ENCODE results near the gene TSR3.

The TSR3 gene

DNA sequence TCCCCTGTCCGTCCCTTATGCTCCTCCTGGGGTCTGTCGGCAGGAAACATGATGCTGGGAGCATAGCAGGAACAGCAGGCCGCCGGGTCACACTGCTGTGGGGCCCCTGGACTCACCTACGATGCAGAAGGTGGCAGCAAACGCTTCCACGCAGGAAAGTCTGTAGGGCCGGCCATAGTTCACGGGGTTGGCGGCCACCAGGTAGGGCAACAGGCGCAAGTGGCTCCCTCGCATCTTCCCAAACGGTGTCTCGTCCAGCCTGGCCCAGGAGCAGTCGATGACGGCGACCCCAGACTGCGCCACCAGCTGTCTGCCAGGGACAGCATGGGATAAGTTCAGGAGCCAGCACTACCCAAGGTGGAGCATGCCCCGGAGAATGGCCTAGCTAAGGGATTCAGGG is 987 bp downstream of the TSR3 start:
- no peak for DNase-seq

DNA sequence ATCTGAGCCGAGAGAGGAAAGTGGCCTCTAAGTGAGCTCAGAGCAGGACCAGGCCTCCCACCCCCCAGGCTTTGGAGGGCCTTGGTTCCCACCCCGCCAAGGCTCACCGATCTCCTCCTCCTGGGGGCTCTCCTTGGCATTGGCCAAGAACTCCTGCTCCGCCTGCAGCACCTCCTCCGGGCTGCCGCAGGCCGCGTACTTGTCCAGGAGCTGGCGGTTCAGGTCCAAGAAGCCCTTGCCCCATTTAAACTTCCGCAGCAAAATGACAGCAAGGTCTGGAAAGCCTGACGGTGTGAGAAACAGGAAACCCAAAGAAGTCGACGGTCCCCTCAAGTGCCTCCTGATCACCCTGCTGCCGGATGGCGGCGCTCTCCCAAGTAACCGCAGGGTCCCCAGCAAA is 1.7 kb downstream of the TSR3 start:
- DNase-seq, result no peak

DNA sequence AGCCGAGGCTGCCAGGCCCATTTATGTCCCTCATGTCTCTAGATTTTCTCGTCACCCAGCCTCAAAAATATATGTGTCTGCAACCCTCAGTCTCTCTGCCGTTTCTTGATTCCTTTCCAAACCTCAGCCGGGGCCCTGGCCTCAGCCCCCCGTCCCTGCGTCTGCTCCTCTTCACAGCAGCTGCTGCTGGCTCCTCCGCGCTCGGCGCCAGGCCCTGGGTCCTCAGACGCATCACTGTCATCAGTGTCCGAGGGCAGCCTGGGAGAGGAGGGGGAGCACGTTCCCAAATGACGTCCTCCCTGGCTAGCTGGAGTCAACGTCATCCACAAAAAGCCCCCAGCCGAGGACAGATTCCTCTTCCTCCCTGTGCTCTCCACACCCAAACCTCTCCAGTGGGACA is 2.3 kb downstream of the TSR3 start:
- DNase-seq, result no peak

DNA sequence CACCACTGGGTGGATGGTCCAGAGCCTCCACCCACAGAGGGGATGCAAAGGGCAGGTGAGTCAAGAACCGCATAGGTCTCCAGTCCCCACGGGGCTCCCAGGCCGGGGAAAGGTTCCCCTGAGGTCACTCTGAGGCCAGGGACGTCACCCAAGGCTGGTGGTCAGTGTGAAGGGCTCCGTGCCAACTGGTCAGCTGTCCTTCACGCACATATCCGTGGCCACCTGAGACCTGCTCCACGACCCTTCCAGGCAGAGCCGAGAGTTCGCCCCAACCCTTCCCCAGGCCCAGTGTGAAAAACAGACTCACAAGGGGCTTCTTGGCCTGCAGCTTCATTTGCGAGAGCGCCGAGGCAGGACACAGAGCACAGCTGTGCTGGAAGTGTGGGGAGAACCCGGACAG is 2.8 kb downstream of the TSR3 start:
- no peak for DNase-seq

DNA sequence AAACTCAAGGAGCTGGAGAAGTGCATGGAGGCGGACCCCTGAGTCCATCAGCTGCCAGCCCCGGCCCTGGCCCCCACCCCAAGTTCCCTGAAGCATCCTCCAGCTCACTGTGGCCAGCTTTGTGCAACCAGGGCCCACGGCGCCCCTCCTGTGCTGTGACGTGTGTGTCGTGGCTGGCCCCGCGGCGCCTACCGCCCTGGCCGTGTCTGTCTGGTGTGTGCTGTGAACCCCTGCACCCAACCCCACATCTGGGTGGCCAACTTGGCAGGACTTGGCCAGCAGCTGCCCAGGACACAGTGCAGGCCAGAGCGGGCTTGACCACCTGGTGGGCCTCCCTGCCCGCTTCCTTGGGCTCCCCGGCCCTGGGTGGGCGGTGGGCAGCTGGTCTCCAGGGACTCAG is 3.2 kb downstream of the TSR3 start:
- no peak for DNase-seq

DNA sequence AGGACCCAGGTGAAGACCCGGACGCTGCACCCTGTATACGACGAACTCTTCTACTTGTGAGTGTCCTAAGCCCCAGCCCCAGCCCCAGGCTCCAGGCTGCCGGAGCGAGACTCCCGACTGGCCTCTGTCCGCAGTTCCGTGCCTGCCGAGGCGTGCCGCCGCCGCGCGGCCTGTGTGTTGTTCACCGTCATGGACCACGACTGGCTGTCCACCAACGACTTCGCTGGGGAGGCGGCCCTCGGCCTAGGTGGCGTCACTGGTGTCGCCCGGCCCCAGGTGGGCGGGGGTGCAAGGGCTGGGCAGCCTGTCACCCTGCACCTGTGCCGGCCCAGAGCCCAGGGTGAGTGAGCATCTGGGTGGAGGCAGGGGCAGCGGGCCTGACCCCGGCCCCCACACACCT is 3.7 kb downstream of the TSR3 start:
- DNase-seq, result no peak

DNA sequence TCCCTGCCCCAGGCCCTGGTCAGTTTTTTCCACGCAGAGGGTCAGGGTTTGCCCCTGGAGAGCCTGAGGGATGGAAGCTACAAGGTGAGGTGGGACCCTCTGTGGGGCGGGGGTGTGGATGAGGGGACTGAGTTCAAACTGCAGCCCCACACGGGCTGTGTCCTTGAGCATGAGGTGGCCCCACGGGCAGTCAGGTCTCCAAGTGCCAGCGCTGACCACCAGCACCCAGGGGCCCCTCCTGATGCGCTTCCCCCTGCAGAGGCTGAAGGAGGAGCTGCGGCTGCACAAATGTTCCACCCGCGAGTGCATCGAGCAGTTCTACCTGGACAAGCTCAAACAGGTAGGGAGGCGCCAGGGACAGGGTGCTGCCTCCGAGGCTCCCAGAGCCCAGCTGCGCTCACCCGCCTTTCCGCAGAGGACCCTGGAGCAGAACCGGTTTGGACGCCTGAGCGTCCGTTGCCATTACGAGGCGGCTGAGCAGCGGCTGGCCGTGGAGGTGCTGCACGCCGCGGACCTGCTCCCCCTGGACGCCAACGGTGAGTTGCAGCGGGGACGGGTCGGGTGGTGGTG is 4.3 kb downstream of the TSR3 start:
- DNase-seq, result no peak

DNA sequence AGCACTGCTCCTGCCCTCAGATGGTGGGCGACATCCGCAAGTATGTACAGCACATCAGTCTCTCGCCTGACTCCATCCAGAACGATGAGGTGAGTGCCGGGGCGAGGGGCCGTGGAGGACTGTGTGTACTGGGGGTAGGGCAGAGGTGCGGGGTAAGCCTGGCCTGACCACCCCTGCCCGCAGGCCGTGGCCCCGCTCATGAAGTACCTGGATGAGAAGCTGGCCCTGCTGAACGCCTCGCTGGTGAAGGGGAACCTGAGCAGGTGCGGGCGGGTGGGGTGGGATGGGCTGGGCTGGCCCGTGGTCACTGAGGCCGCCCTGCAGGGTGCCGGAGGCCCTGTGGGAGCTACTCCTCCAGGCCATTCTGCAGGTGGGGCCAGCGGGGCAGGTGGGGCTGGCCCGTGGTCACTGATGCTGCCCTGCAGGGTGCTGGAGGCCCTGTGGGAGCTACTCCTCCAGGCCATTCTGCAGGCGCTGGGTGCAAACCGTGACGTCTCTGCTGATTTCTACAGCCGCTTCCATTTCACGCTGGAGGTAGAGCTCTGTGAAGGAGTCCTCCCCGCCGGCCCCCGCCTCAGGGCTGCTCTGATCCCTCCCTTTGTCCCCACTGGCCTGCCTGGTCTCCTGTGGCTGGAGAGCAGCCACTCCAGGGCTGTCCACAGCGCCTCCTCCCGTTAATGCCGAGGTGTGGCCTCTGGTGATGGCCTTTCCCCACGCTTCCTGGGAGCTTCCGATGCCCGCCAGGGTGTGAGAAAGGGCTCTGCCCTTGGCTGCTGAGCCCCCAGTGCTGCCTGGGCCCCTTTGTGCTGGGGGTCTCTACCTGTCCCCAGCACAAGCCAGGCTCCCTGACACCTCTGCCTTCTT is 5.0 kb downstream of the TSR3 start:
- no peak for DNase-seq

DNA sequence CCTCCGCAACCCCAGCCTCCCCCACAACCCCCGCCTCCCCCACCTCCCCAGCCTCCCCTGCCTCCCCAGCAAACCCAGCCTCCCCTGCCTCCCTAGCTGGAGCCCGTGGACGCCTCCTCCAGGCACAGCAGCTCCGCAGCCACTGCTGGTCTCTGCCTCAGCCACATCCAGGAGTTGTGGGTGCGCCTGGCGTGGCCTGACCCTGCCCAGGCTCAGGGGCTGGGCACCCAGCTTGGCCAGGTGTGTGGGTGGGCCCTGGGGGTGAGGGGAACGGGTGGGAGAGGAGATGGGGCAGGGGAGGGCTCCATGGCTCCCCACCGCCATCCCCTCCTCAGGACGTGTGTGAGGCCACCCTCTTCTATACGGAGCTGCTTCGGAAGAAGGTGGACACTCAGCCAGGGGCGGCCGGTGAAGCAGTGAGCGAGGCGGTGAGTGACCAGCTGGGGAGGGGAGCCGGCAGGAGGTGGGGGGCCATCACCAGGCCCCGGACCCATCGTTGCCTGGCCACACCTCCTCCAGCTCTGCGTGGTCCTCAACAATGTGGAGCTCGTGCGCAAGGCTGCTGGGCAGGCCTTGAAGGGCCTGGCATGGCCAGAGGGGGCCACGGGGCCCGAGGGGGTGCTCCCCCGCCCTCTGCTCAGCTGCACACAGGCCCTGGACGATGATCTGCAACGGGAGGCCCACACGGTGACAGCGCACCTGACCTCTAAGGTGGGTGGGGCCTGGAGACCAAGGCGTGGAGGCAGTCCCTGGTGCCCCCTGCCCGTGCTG is 5.8 kb downstream of the TSR3 start:
- DNase-seq, result no peak

DNA sequence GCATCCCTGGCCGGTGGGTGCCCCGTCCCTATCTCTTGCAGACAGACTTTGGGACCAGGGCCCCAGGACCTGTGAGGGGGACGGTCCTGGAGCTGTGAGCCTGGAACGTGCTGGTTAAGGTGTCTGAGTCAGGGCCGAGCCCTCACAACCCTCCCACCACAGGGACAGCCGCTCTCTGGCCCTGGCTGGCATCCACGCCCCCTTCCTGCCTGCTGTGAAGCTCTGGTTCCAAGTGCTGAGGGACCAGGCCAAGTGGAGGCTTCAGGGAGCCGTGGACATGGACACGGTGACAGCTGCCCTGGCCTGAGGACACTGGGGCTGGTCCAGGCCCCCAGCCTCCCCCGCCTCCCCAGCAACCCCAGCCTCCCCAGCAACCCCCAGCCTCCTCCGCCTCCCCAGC is 6.6 kb downstream of the TSR3 start:
- no peak for DNase-seq

DNA sequence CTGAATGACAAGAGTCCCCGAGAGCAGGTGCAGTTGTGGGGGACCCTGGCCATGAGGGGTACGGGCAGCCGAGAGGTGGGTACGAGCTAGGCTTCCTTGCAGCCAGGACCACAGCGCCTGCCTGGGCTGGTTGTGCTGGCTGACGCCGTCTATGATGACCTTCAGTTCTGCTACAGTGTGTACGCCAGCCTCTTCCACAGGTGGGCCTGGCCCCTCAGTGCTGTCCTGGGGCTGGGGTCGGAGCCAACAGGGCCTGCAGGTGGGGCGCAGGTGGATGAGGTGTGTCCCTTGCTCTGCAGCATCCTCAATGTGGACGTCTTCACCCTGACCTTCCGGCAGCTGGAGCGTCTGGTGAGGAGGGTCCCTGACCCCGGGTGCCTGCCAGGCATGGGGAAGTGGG is 7.2 kb downstream of the TSR3 start:
- DNase-seq, result no peak

DNA sequence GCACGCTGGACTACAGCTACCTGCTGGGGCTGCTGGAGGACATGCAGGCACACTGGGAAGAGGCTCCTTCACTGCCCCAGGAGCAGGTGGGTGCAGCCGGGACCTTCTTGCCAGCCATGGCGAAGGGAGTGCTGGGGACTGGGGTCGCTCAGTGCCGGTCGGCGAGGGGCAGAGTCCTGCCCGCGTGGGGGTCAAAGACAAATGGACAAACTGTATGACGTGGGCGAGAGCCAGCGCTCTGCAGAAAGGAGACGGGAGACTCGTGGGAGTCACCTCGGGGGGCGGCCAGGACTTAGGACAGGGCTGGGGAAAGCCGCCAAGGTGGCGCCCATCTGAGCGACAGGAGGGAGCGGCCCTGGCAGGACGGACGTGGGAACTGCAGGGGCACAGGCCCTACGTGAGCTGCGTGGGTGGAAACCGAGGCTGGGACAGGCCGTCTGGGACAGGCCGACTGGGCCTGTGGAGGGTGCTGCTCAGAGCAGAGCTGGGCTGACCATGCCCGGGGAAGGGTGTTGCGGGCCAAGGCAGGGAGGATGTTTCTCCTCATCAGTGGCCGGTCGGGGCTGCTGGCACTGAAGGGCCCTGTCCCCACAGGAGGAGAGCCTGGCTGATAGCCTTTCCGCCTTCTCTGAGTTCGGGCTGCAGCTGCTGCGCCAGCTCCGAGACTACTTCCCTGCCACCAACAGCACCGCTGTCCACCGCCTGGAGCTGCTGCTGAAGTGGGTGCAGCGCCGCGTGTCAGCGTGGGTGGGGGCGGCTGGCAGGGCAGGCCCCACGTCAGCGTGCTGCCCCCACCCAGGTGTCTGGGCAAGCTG is 8.0 kb downstream of the TSR3 start:
- no peak for DNase-seq

DNA sequence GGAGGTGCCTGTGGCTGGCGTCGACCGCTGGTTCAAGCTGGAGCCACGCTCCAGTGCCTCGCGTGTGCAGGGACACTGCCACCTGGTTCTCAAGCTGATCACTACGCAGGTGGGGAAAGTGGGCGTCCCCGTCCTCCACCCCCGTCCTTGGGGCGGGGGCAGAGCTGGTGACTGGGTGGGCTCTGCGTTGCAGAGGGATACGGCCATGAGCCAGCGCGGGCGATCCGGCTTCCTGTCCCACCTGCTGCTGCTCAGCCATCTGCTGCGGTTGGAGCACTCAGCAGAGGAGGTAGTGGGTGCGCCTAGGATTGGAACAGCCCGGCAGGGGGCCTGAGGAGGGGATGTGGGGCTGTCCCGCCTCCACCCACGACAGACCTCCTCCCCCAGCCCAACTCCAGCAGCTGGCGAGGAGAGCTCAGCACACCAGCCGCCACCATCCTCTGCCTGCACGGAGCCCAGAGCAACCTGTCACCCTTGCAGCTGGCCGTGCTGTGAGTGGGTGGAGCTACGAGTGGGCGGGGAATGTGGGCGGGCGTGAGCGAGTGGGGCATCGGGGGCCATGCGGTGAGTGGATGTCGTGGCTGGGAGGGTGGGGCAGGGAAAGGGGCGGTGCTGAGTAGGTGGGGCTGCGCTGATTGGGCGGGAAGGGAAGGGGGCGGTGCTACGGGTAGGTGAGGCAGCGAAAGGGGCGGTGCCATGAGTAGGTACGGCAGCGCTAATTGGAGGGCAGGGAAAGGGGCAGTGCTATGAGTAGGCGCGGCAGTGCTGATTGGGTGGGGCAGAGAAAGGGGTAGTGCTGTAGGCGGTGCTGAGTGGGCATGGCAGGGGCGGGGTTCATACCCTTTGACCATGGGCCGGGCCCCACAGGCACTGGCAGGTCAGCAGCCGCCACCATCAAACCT is 8.9 kb downstream of the TSR3 start:
- peak; percentile 93 for DNase-seq

DNA sequence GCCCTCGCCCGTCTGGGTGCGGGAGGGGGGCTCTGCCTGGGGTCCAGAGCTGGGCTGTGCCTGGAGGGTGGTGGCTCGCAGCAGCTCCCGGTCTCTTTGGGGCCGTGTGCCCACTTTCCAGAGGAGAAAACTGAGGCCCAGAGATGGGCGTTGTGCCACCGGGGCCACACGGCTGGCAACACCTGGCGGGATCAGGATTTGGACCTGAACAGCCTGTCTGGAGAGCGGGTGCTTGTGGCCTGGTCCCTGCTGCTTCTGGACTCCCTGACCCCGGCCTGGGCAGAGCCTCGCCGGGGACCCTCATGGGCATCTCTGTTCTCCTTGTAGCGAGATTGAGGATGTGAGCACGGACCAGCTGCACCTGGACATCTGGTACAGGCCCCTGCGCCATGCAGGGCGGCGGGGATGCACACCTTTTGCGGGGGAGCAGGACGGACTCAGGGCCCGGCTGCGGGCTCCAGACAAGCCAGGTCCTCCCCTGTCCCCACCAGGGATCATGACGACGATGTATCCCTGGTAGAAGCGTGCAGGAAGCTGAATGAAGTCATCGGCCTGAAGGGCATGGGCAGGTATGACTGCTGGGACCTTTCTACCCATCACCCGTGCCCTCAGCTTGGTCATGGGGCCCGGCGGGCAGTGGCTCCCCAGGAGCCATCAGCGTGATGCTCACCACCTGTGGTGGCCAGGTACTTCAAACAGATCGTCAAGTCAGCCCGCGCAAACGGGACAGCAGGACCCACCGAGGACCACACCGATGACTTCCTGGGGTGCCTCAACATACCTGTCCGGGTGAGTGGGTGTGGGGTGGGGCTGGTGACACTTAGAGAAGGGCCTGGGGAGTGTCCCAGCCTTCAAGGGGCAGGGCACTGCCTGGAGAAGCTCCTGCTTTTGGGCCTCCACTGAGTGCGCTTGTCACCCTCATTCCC is 9.9 kb downstream of the TSR3 start:
- no peak for DNase-seq

DNA sequence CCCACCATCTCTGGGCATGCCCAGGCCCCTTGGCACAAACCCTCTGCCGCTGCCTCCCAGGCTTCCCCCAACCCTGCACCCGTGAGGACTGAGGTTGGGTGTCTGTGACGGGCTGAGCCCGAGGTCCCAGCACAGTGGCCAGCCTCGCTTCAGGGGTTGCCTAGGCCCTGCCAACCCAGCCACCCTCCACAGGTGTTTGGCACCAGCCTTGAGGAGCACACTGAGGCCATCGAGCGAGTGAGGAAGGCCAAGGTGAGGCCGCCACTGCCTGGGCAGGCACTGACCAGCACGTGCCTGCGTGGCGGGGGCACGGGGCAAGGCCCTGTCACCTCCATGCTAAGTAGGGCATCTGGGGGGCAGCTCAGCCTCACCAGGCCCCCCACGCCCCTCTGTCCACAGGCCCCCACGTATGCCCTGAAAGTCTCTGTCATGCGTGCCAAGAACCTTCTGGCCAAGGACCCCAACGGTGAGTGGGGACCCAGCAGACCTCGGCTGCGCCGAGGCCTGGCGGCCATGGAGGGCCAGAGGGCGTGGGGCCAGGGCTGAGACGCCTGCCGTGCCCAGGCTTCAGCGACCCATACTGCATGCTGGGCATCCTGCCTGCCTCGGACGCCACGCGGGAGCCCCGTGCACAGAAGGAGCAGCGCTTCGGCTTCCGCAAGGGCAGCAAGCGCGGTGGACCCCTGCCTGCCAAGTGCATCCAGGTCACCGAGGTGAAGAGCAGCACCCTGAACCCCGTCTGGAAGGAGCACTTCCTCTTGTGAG is 10.8 kb downstream of the TSR3 start:
- DNase-seq, result no peak

DNA sequence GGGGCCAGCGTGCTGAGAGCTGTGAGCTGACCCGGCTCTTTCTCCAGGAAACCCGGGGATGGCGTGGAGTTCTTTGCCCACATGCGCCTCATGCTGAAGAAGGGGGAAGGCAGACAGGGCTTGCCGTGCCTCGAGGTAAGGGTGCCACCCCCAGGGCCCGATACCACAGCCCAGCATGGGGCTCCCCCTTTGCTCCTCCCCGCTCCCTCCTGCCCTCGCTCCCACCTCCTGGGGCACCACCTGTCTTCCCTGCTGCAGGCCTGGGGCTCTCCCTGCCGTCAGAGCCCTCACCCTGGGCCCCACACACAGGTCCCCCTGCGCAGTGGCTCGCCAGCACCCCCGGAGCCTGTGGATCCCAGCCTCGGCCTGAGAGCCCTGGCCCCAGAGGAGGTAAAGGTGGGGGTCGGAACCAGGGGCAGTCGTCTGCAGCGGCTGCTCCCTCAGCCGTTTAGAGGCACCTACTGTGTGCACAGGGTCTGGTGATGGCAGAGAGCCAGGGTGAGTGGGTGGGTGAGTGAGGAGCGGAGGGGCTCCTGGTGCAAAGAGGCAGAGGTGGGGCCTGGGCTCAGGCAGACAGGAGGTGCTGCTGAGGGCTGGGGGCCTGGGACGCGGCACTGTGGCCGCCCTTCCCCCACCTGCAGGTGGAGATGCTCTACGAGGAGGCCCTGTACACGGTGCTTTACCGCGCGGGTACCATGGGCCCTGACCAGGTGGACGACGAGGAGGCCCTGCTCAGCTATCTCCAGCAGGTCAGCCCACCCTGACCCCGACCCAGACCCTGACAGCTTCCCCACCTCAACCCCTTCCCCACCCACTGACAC is 12.6 kb downstream of the TSR3 start:
- no peak for DNase-seq

DNA sequence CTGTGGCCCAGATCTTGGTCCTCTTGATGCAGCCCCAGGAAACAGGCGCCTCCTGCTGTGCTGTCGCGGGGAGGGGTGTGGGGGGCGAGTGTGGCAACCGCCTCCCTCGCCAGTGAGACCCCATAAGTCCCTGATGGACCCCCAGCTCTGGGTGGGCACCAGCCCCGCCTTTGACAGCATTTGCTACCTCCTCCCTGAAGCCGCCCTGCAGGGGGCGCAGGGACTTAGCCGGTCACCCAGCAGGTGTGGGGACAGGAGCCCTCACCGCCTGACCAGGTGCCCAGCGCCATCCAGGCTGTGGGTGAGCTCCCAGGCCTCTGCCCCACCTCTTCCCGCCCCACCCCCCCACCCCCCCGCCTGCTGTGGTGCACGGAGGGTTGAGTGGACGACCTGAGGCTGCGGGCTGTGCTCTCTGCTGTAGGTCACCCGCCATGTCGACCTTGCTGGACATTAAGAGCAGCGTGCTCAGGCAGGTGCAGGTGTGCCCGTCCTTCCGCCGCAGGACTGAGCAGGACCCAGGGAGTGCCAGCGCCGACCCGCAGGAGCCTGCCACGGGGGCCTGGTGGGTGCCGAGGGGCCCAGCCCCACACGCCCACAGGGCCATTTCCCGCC is 13.5 kb downstream of the TSR3 start:
- peak; percentile 34 for DNase-seq

DNA sequence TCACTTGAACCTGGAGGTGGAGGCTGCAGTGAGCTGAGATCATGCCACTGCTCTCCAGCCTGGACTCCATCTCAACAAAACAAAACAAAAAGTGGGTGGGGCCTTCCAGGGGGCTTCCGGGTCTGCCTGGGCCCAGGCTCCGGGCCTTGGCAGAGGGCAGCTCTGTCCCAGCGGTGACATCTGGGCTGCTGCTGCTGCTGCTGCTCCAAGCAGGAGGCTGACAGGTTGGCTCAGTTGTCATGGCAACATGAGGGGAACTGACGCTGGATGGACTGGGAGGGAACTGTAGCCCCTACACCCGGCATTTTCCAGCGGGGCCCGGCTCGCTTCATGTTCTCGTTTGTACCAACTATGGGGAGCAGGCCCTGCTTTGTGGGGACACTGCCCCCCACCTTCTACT is 14.2 kb downstream of the TSR3 start:
- DNase-seq, result no peak

DNA sequence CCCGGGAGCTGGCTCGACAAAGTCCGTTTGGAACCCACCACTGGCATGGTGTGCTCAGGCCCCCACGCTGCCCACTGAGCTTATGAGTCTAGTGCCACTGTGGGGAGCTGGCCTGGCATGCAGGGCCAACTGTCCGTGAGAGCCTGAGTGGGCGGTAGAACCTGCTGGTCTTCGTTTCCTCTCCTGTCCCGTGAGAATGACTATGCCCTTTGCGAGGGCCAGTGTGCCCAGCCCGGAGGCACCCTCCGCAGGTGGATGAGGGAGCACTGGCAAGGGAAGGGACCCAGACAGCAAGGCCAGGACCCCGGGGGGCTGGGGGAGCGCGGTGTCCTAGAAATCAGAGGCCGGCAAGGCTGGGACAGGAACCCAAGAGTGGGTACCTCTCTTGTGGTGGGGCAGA is 15.1 kb downstream of the TSR3 start:
- DNase-seq, result no peak
